H1 (cell line): ENCODE measurements around the gene MRC2.

ENCODE experiments used
- EZH2 ChIP-seq: fragments of 200-600 bp; sonication (generic); IDR thresholded peaks from 2 replicates; pipeline ENCODE4 v1.7.1; 2012; ENCODE audit warnings: low read depth, mild to moderate bottlenecking, moderate library complexity, low read length, inconsistent platforms; ENCODE audit not compliant: severe bottlenecking
- POLR2A ChIP-seq, 2 experiments: IDR thresholded peaks; 1 replicate in 1 of 2; 2 replicates in 1 of 2; pipeline ENCODE4 v1.6.1; 2011; ENCODE audit warnings: low read depth in 2 of 2, low read length in 2 of 2, mild to moderate bottlenecking in 2 of 2; ENCODE audit errors: control extremely low read depth in 1 of 2

- TF ChIP-seq EZH2 (no peak), POLR2A (IDR thresholded peaks at IDR 0.05; ENCODE audit: control extremely low read depth in 1 of 2, low read depth in 2 of 2, low read length in 2 of 2) (no peak)
Observed at GRCh38 chr17:62596662-62597061, 30.8 kb upstream of the MRC2 start.
